GM19193 (cell line): ENCODE data around the gene ABCG1.

Experiments used
- POLR2A ChIP-seq: IDR thresholded peaks from 4 replicates; pipeline ENCODE4 v1.6.1; 2011; ENCODE audit not compliant: insufficient read depth, insufficient read length; ENCODE audit errors: extremely low read depth

ABCG1 gene

DNA sequence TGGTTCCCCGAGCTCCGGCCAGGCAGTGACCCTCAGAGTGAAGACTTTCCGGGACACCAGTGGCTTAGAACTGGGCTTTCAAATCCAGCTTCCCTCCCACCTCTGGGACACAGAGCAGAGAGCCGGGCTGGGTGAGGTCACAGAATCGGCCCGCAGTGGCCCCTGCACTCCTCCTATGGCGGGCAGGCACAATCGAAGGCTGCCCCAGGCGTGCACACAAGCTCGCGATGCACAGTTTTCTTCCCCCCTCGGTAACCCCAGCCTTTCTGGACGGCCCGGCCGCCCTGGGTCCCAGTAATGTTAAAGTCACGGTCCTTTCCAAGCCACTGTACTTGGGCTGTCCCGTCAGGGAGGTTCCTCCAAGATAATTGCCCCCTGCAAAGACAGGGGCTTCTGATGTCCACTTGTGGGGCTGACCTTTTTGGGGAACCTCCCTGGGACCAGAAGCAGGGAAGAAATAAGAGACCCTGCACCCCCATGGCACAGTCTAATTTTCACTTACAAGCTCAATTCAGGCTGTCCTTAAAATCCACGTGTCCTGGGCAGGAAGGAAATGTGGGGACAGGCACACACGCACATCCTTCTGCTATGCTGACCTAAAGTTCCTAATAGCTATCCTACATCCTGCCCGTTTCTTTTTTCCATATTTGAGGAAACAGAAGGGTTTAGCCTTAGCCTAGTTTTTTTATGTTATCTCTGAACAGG lies 82.6 kb downstream of the ABCG1 start:
- TF ChIP-seq POLR2A, result no peak

DNA sequence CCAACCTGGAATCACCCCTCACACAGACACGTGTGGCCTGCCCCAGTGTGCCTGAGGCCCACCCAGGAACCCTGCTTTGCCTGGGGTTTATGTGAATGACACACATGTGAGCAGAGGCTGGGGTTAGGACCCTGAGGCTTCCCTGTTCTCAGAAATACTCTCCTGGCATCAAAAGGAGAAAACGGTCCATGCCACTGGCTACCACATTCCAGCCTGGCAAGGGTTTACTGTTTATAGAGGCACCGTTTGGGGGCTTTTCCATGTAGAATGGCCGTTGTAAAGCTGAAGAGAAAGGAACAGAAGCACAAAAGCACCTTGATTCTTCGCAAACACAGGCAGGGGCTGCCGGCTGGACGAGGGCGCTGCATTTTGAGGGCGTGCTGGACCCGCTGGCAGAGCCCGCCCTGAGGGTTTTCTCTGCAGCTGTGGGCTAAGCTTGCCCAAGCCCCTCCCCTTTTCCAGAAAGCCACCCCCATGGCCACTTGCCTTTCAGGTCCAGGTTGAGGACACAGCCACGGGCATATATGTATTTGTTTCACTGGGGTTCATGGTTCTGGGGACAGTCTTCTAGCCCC lies 83.2 kb downstream of the ABCG1 start:
- TF ChIP-seq POLR2A, result no peak

DNA sequence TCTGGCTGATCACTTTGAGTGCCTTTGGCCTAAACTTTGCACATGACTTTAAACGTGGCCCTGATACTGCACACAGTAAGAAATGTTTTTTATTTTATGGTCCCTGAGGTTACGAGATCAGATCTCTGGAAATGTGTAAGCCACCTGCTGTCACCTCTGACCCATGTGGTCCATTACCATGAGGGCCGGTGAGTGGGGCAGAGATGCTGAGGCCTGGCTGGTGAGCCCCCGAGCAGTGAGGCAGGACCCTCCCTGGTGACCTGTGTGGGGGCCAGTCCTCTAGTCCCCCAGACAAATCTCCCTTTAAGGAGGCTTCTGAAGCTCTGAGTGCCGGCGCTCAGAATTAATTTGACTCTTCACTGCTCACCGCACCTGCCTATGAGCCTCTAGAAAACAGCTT lies 83.9 kb downstream of the ABCG1 start:
- no peak for TF ChIP-seq POLR2A

DNA sequence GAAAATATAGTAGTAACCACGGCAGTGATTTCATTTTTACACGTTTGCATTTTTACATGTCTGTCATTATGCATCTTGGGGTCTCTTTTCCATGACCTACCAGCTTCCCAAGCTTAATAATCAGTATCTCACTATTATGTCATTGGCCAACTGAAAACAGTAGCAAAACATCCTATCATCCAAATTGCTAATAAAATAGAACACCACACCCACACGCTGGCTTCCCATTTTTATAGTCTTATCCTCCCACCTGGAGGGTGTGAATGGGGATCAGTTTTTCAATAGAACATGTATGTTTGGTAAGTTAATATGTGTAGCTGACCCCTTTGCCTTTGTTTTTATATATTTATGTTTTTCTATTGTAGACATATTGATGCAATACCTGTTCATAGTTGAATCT lies 84.5 kb downstream of the ABCG1 start:
- TF ChIP-seq POLR2A, result no peak

GRCh38 chr21:42304556-42305454 lies 85.9 kb downstream of the ABCG1 start:
- no peak for TF ChIP-seq POLR2A

DNA sequence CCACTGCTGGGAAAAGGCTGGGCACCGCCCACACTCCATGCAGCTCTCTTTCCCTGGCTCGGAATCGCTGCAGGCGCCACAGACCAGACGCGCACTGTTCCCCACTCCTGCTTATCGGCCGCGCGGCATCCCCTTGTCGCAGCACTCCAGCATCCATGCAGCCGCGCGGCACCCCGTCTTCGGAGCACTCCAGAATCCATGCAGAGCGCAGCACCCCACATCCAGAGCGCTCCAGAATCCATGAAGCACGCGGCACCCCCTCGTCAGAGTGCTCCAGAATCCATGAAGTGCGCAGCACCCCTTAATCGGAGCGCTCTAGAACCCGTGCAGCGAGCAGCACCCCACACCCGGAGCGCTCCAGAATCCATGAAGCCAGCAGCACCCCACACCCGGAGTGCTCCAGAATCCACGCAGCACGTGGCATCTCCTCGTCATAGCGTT lies 86.8 kb downstream of the ABCG1 start:
- TF ChIP-seq POLR2A, result no peak

GRCh38 chr21:42306366-42307035 lies 87.6 kb downstream of the ABCG1 start:
- no peak for TF ChIP-seq POLR2A

GRCh38 chr21:42307106-42307505 lies 88.2 kb downstream of the ABCG1 start:
- TF ChIP-seq POLR2A, result no peak

DNA sequence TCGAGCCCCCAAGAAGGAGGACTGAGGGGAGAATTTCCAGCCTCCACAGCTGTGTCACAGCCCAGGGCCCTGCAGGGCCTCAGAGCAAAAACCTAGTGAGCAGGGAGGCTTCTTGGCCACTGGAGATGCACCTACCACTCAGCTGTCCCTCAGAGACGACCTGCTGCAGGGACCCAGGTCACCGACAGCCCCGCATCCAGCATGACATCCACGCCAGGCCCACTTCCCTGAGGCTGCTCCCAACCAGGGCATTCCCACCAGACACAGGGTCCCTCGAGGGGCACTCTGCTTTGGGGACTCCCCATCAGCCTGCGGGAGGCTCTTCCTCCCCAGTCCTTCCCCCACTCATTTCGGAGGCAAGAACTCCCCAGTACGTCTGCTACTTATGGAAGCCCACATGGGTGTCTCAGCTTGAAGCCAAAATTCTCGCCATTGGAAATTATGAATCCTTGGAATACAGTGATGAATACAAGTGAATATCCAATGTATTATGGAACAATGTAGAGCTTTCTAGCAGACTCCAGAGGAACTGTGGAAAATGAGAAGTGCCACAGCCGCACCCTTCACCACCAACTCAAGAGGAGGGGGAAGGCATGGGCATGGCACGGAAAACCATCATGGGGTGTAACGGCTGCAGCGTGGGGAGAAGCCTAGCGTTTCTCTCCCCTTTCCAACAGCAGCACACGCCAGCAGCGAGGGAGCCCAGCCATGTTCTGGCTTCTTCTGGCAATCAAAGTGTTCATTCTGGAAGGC lies 89.4 kb downstream of the ABCG1 start:
- TF ChIP-seq POLR2A, result no peak

DNA sequence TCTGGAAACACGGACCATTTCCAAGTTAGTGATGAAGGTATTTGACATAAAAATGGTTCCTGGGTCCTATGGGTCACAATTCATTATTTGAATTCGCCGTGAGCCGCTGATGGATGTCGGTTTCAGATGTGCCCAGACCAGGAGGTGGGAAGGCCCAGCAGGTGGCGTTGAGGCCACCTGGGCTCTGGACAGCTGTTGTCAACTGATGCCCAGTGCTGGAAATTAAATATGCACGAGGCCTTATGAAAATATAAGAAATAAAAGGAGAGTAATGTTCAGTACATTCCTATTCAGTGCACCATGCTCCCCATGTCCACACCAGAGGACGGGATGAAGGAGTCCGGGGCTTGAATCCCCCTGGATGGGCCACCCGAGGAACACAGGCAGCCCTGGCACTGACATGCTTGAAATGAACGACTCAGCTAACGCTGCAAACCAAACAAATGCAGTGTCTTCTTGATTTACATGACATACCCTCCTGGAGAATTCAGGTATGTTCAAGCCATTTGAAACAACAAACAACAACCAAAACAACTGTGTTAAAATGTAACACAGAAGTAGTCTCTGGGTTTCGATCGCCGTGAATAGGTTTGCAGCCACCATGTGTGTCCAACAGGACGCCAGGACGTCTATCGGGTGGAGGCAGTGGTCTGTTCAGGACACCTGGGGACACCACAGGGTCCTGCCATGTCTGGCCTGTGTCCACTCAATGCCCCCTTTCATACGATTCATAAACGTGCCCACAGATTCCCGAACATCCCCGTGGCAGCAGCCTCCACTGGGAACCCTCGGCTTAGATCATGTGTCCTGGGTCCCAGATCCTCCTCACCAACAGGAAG lies 90.2 kb downstream of the ABCG1 start:
- TF ChIP-seq POLR2A, result no peak

GRCh38 chr21:42309753-42310213 lies 90.8 kb downstream of the ABCG1 start:
- no peak for TF ChIP-seq POLR2A

DNA sequence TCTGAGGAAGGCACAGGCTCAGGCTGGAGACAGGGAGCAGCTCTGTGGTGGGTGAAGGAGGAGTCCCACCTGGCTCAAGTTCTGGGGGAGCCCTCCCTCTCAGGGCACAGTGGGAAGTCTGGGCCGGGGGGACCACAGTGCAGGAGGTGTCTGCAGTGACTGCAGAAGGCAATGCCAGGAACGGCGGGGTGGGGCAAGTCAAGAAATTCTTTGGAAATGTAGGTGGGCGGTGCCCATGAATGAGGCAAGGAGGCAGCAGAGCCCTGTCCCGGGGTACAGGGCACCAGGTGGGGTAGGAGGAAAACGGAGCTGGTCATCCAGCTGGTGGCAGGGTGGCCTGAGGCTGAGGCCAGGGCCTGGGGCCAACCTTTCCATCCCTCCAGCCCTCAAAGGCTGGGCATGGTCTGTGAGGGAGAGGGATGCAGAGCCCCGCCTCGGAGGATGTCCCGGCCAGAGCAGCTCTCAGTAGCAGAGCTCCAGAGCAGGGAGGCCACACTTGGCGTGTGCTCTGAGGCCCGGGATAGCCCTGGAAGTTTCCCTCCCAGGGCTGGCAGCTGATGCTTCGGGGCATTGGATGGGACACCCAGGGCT lies 91.6 kb downstream of the ABCG1 start:
- no peak for TF ChIP-seq POLR2A

DNA sequence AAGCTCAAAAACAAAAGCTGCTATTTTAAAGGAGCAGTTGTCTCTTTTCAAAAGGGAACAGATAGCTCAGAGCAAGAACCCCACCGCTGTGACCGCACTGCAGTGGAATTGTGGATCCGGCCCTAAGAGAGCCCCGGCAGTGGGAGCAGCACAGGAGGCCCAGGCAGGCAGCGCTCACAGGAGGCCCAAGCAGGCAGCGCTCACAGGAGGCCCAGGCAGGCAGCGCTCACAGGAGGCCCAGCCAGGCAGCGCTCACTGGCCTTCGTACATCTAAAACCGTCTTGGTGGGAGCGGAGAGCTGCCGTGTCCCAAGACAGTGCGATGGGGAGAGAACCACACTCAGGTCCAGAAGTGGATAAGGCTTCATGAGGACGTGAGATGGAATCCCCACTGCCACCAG lies 92.2 kb downstream of the ABCG1 start:
- no peak for TF ChIP-seq POLR2A
